Left renal pelvis (tissue), 4 donors: Measurements from ENCODE around the gene VPS11. TPM values are rescaled to one million over a fixed set of nuclear protein-coding genes. Genes with fewer than 3 reads are reported as not detected.
A peak's percentile ranks its signal among the peaks of the same experiment; 100 is the strongest.

ENCODE experiments used
- DNase-seq, 4 donors: peaks; one replicate each; pipeline ENCODE4 v3.0.0-alpha.2; 2013; ENCODE audit warnings: low read depth in 4 of 4, low spot score in 3 of 4
- polyA plus RNA-seq, 4 donors: library from polyadenylated mRNA; unstranded; fragments of 120-200 nt; gene quantifications; one replicate each; pipeline ENCODE4 v1.2.1, GENCODE V29; 2013; ENCODE audit not compliant: insufficient read length in 4 of 4

Gene VPS11
- polyA plus RNA-seq, 4 donors, result 45.9 to 67.0 (median 52.1) TPM

DNA sequence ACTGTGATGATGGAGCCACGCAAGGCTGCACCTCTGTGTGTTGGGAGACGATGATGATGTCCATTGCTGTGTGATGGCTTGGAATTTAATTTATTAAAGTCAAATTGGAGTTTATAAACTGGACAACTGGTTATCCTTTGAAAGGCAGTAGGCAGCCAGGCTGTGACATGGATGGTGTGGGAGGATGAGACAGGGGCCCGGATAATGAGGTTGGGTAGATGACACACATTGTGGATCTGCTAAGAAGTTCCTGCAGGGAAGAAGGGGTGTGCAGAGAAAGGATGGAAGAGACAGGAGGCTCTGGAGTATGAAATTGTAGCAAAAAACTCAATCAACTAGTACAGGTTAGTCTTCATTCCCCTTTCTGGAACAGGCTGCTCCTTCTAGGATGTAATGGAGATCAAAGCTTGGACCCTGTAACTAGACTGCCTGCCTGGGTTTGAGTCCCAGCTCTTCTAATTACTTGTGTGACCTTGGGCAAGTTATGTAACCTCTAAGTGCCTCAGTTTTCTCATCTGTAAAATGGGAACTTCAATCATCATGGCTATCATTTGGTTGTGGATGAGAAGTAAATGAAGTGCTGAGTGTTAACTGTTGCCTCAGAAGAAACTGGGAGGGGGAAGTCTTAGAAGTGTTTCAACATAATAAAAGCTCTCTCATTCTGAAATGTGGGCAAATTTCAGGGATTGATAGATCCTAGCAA, 49.5 kb downstream of the VPS11 start:
- DNase-seq, result no peak

GRCh38 chr11:119118227-119118626, 50.6 kb downstream of the VPS11 start:
- no peak for DNase-seq

GRCh38 chr11:119118946-119119345, 51.3 kb downstream of the VPS11 start:
- DNase-seq, result no peak

- no peak for DNase-seq
Measured at GRCh38 chr11:119120639-119121007, 53.0 kb downstream of the VPS11 start.

- DNase-seq, result peak; percentile 96 to 97 (median 96)
Measured at GRCh38 chr11:119121008-119121810, 53.6 kb downstream of the VPS11 start, which contains the start of gene HINFP. HINFP (plus strand) TSS chr11:119121580; CDS start chr11:119126945, 5,365 bp downstream.

- DNase-seq, result no peak
Measured at GRCh38 chr11:119121811-119122124, 54.1 kb downstream of the VPS11 start.

- DNase-seq, result no peak
Measured at GRCh38 chr11:119125821-119126220, 58.2 kb downstream of the VPS11 start.

DNA sequence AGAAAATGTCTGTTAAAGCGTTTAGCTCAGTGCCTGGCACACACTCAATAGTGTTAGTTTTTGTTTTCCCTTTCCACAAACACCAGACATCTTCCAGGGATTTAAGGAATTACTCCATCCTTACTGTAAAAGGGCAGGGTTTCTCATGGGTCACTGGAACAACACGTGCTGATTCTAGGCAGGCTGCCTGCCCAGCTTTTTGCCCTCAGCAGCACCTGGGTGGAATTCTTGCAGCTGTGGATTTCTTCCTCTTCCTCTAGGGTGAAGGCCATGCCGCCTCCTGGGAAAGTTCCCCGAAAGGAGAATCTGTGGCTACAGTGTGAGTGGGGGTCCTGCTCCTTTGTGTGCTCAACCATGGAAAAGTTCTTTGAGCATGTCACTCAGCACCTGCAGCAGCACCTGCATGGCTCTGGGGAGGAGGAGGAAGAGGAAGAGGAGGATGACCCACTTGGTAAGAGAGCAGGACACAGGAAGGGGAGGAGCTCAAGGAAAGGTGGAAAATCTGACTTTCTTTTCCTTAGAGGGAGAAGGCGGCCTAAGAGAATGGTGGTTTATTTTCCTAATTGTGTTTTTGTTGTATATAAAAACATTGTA, 59.2 kb downstream of the VPS11 start:
- DNase-seq, result no peak

DNA sequence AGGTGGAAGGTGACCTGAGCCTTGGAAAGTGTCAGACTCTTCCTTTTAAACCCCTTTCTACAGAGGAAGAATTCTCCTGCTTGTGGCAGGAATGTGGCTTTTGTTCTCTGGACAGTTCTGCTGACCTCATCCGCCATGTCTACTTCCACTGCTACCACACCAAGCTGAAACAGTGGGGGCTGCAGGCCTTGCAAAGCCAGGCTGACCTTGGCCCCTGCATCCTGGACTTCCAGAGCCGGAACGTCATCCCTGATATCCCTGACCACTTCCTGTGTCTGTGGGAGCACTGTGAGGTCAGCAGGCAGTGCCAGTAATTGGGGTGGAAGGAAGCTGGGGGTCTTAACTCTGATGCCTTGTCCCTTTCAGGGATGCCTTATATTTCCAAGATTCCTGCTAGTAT, 63.0 kb downstream of the VPS11 start:
- DNase-seq, result no peak

Other genes starting within 250 kb of the VPS11 start
- gene CXCR5, start 183.9 kb upstream of the VPS11 start, polyA plus RNA-seq, result under 1 TPM in 1 of 4 donors, not detected in 3; 0.03 TPM
- 10 to 100 TPM; 27.7 to 70.4 (median 33.7) TPM for gene BCL9L, start 141.9 kb upstream of the VPS11 start, polyA plus RNA-seq
- 10 to 100 TPM in 2 of 4 donors, 1 to 10 TPM in 1, under 1 TPM in 1; 0.52 to 56.1 (median 19.2) TPM for gene UPK2, start 111.5 kb upstream of the VPS11 start, polyA plus RNA-seq
- not detected for gene FOXR1, start 96.1 kb upstream of the VPS11 start, polyA plus RNA-seq
- 10 to 100 TPM; 14.9 to 41.6 (median 21.0) TPM for gene CENATAC, start 69.7 kb upstream of the VPS11 start, polyA plus RNA-seq
- 1,000 to 10,000 TPM; 1,003 to 1,136 (median 1,061) TPM for gene RPS25, start 49.5 kb upstream of the VPS11 start, polyA plus RNA-seq
- gene TRAPPC4, start 49.1 kb upstream of the VPS11 start, polyA plus RNA-seq, result 100 to 1,000 TPM in 2 of 4 donors, 10 to 100 TPM in 2; 55.5 to 127 (median 110) TPM
- 100 to 1,000 TPM in 1 of 4 donors, 10 to 100 TPM in 3; 13.9 to 108 (median 84.4) TPM for gene SLC37A4, start 36.9 kb upstream of the VPS11 start, polyA plus RNA-seq
- gene HYOU1, start 10.6 kb upstream of the VPS11 start, polyA plus RNA-seq, result 100 to 1,000 TPM in 3 of 4 donors, 10 to 100 TPM in 1; 73.5 to 124 (median 116) TPM
- 10 to 100 TPM; 24.6 to 31.6 (median 26.2) TPM for gene HMBS, start 17.1 kb downstream of the VPS11 start, polyA plus RNA-seq
- 10 to 100 TPM; 46.0 to 68.5 (median 62.1) TPM for gene DPAGT1, start 34.0 kb downstream of the VPS11 start, polyA plus RNA-seq
- 10 to 100 TPM; 10.3 to 15.6 (median 11.3) TPM for gene C2CD2L, start 39.5 kb downstream of the VPS11 start, polyA plus RNA-seq
- 10 to 100 TPM; 21.3 to 44.1 (median 26.5) TPM for gene HINFP, start 53.8 kb downstream of the VPS11 start, polyA plus RNA-seq
- gene ABCG4, start 81.2 kb downstream of the VPS11 start, polyA plus RNA-seq, result 1 to 10 TPM in 2 of 4 donors, under 1 TPM in 2; 0.63 to 1.2 (median 0.88) TPM
- gene NLRX1, start 100.9 kb downstream of the VPS11 start, polyA plus RNA-seq, result 10 to 100 TPM in 3 of 4 donors, 1 to 10 TPM in 1; 7.8 to 12.6 (median 10.2) TPM
- gene NHERF4, start 117.7 kb downstream of the VPS11 start, polyA plus RNA-seq, result 10 to 100 TPM in 3 of 4 donors, under 1 TPM in 1; 0.35 to 18.2 (median 12.8) TPM
- 10 to 100 TPM; 15.5 to 22.3 (median 20.4) TPM for gene CBL, start 138.5 kb downstream of the VPS11 start, polyA plus RNA-seq
- gene MCAM, start 249.3 kb downstream of the VPS11 start, polyA plus RNA-seq, result 10 to 100 TPM; 48.9 to 77.2 (median 53.0) TPM